Spleen (tissue), 11 donors: ENCODE results near the gene SFMBT1. TPM values are rescaled to one million over a fixed set of nuclear protein-coding genes. Genes with fewer than 3 reads are reported as not detected.

Experiments used
- DNase-seq: peaks from one replicate; pipeline ENCODE4 v3.0.0-alpha.2; 2020
- H3K27ac ChIP-seq, 8 donors: fragments of 200-600 bp; sonication (generic) in 7 of 8; 1 replicate in 4 of 8; 2 replicates in 4 of 8; pipeline versions ENCODE4 v1.5.0 to v1.8.0; 2016 to 2021; ENCODE audit warnings: inconsistent platforms in 4 of 8, mild to moderate bottlenecking in 4 of 8, moderate library complexity in 1 of 8
- H3K27me3 ChIP-seq, 7 donors: fragments of 200-600 bp; sonication (generic) in 6 of 7; replicated peaks in 1 of 7; 1 replicate in 4 of 7; 2 replicates in 3 of 7; pipeline versions ENCODE4 v1.5.0 to v1.8.0; 2016 to 2021; ENCODE audit warnings: inconsistent platforms in 3 of 7, mild to moderate bottlenecking in 1 of 7
- H3K36me3 ChIP-seq, 6 donors: fragments of 200-600 bp; sonication (generic) in 5 of 6; 1 replicate in 4 of 6; 2 replicates in 2 of 6; pipeline versions ENCODE4 v1.5.0 to v1.8.0; 2016 to 2021; ENCODE audit warnings: inconsistent platforms in 2 of 6
- H3K4me1 ChIP-seq, 6 donors: fragments of 200-600 bp; sonication (generic) in 5 of 6; 1 replicate in 3 of 6; 2 replicates in 3 of 6; pipeline versions ENCODE4 v1.5.0 to v1.8.0; 2016 to 2021; ENCODE audit warnings: inconsistent platforms in 3 of 6
- H3K4me3 ChIP-seq, 8 donors: fragments of 200-600 bp; sonication (generic) in 7 of 8; 1 replicate in 4 of 8; 2 replicates in 4 of 8; pipeline versions ENCODE4 v1.5.0 to v1.8.0; 2016 to 2021; ENCODE audit warnings: inconsistent platforms in 4 of 8, mild to moderate bottlenecking in 4 of 8, moderate library complexity in 2 of 8
- H3K9me3 ChIP-seq, 8 donors: fragments of 200-600 bp; sonication (generic) in 7 of 8; 1 replicate in 4 of 8; 2 replicates in 4 of 8; pipeline versions ENCODE4 v1.5.0 to v1.8.0; 2016 to 2021; ENCODE audit warnings: inconsistent platforms in 4 of 8
- CTCF ChIP-seq, 11 experiments: fragments of 200-600 bp in 7 of 11; fragments of 450-650 bp in 4 of 11; sonication (generic) in 4 of 11; IDR thresholded peaks in 8 of 11; conservative IDR thresholded peaks in 3 of 11; 1 replicate in 7 of 11; 2 replicates in 4 of 11; pipeline versions ENCODE4 v1.4.0 to v1.8.0; 2016 to 2021; ENCODE audit warnings: antibody characterized with exemption in 11 of 11, inconsistent platforms in 4 of 11, mild to moderate bottlenecking in 1 of 11
- POLR2A ChIP-seq, 3 donors: fragments of 450-650 bp; IDR thresholded peaks; one replicate each; pipeline ENCODE4 v1.5.1; 2017; ENCODE audit warnings: antibody characterized with exemption in 3 of 3, mild to moderate bottlenecking in 1 of 3
- POLR2AphosphoS5 ChIP-seq, 3 donors: sonication (generic); formaldehyde crosslinking; IDR thresholded peaks; one replicate each; pipeline ENCODE4 v1.5.1; 2017; ENCODE audit warnings: antibody characterized with exemption in 3 of 3
- WGBS, 5 donors: extraction: QIAGEN DNeasy Blood & Tissue Kit in 3 of 5; methylation state at CpG; one replicate each; pipeline versions ENCODE4 v1.1.5 to v1.1.7; 2013 to 2018; 5-methylcytosine and 5-hydroxymethylcytosine counted together
- intact Hi-C: fragments of 100-400 bp; cut with DNase I; formaldehyde crosslinking; loops from one replicate; pipeline ENCODE4 v1.15.0; 2023; ENCODE audit warnings: low total_unique reads
- polyA plus RNA-seq, 3 donors: library from polyadenylated mRNA; stranded (reverse); fragments of 200-250 nt; gene quantifications; one replicate each; pipeline ENCODE4 v1.2.1, GENCODE V29; 2013
- total RNA-seq, 7 donors: library from RNA; depleted of rRNA in 3 of 7; stranded (reverse); fragments of >200 nt in 3 of 7; fragmentation: NEBNext Ultra II Directional in 4 of 7; extraction: Animal tissue kit (Norgen Biotek cat#: 25700) in 4 of 7; gene quantifications; one replicate each; pipeline versions ENCODE4 v1.1.0 to v1.2.1, GENCODE V29; 2016 to 2021
- donor health status: healthy with polysubstance abuse.
- donor health status: DM: no; HTN: no; CAD: no; lungs with moderate emphysema.
- donor health status: DM: no; HTN: no; CAD: no.
- donor health status: Bipolar disorder and iron deficiency.
- donor health status: healthy.
- donor health status: DM: no; HTN: no; CAD: no.
- donor health status: DM: yes; HTN: yes; CAD: no.

SFMBT1 gene
- total and polyA plus RNA-seq, 10 donors: 3.0 to 24.9 (median 12.3) TPM

DNA sequence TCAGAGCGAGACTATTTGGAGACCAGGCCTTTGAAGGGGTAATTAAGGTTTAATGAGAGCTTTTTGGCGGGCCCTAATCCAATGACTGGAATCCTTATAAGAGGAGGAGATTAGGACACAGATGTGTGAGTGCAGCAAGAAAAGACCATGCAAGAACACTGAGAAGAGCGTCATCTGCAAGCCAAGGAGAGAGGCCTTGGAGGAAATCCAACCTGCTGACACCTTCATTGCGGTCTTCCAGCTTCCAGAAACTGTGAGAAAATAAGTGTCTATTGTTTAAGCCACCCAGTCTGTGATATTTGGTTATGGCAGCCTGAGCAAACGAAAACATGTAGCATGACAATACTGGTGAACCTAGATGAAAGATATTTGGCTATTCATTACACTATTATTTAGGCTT is 188.0 kb downstream of the SFMBT1 start:
- intact Hi-C loops: no loop called here
- Histone ChIP-seq H3K27ac (no peak overlapping the region), H3K4me3 (no peak overlapping the region), H3K9me3 (no peaks in the 10 kb centered on the region), H3K4me1 (no peaks in the 10 kb centered on the region), H3K27me3 (no peaks in the 10 kb centered on the region), H3K36me3 (peaks cover 0 to 69% (median 10%) of the 10 kb centered on the region in 6 donors)
- no peak for DNase-seq
- 85 to 99% (median 96%) methylated on average over 5 of the region's 5 CpGs for WGBS, 5 donors
- TF ChIP-seq CTCF (IDR thresholded peaks at IDR 0.05 in 8 of 11, conservative IDR thresholded peaks at IDR 0.05 in 3 of 11) (no peak), POLR2AphosphoS5 (IDR thresholded peaks at IDR 0.05) (no peak), POLR2A (IDR thresholded peaks at IDR 0.05) (no peak)

GRCh38 chr3:52857133-52857532 is 188.7 kb downstream of the SFMBT1 start:
- peak; percentile 1 for DNase-seq
- WGBS, 5 donors: 88 to 94% (median 90%) methylated on average over 3 of the region's 3 CpGs
- H3K4me1 ChIP-seq: no peaks in the 10 kb centered on the region
- intact Hi-C loops: no loop called here
- peaks cover 0 to 72% (median 14%) of the 10 kb centered on the region in 6 donors for H3K36me3 ChIP-seq
- H3K27me3 ChIP-seq: no peaks in the 10 kb centered on the region
- H3K4me3 ChIP-seq: no peak overlapping the region
- TF ChIP-seq POLR2AphosphoS5 (IDR thresholded peaks at IDR 0.05): no peak
- no peak for TF ChIP-seq CTCF (IDR thresholded peaks at IDR 0.05 in 8 of 11, conservative IDR thresholded peaks at IDR 0.05 in 3 of 11)
- TF ChIP-seq POLR2A (IDR thresholded peaks at IDR 0.05): no peak
- H3K27ac ChIP-seq: no peak overlapping the region
- no peaks in the 10 kb centered on the region for H3K9me3 ChIP-seq

DNA sequence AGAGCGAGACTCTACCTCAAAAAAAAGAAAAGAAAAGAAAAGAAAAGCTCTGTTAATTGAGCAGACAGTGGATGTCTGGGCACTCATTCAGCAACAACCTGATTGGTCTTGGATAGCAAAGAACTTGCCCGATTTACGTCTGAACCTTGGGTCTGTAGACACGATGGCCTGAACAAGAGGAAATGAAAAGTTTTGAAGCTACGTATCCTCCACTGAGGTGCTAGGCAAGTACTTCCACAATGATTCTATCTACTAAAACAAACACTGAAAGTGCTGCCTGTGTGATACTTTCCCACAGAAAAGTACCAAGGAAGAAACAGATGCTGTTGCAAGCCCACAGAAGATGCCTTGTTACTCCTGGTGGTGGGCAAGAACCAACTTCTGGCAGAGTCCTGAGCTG is 189.2 kb downstream of the SFMBT1 start:
- WGBS, 5 donors: 76 to 85% (median 80%) methylated on average over 5 of the region's 5 CpGs
- no peaks in the 10 kb centered on the region for H3K27me3 ChIP-seq
- H3K9me3 ChIP-seq: no peaks in the 10 kb centered on the region
- DNase-seq: no peak
- H3K4me3 ChIP-seq: no peak overlapping the region
- intact Hi-C loops: no loop called here
- H3K27ac ChIP-seq: no peak overlapping the region
- peaks cover 0 to 74% (median 19%) of the 10 kb centered on the region in 6 donors for H3K36me3 ChIP-seq
- TF ChIP-seq POLR2AphosphoS5 (IDR thresholded peaks at IDR 0.05) (no peak), POLR2A (IDR thresholded peaks at IDR 0.05) (no peak), CTCF (IDR thresholded peaks at IDR 0.05 in 8 of 11, conservative IDR thresholded peaks at IDR 0.05 in 3 of 11) (no peak)
- no peaks in the 10 kb centered on the region for H3K4me1 ChIP-seq

- DNase-seq: no peak
- H3K36me3 ChIP-seq: peaks cover 0 to 85% (median 40%) of the 10 kb centered on the region in 6 donors
- whole genome bisulfite sequencing, 5 donors: 92 to 100% (median 97%) methylated on average over 2 of the region's 2 CpGs
Observed at GRCh38 chr3:52854013-52854412, 191.9 kb downstream of the SFMBT1 start.

More at GRCh38 chr3:52854013-52854412, 191.9 kb downstream of the SFMBT1 start:
- TF ChIP-seq POLR2A (IDR thresholded peaks at IDR 0.05) (no peak), CTCF (IDR thresholded peaks at IDR 0.05 in 8 of 11, conservative IDR thresholded peaks at IDR 0.05 in 3 of 11) (no peak), POLR2AphosphoS5 (IDR thresholded peaks at IDR 0.05) (no peak)
- Histone ChIP-seq H3K9me3 (no peaks in the 10 kb centered on the region), H3K4me1 (no peaks in the 10 kb centered on the region), H3K27me3 (no peaks in the 10 kb centered on the region), H3K27ac (no peak overlapping the region), H3K4me3 (no peak overlapping the region)
- intact Hi-C loops: no loop called here

Other genes with a start within 250 kb of the SFMBT1 start
- gene ITIH4, start 215.4 kb downstream of the SFMBT1 start, total RNA-seq: 10 to 100 TPM in 6 of 7 donors, 1 to 10 TPM in 1; 9.9 to 27.4 (median 20.1) TPM
- 10 to 100 TPM; 10.4 to 54.2 (median 30.3) TPM for gene ITIH4, start 215.4 kb downstream of the SFMBT1 start, polyA plus RNA-seq
- 1 to 10 TPM in 5 of 7 donors, not detected in 2; 2.5 to 6.8 (median 3.4) TPM for gene MUSTN1, start 211.1 kb downstream of the SFMBT1 start, total RNA-seq
- gene MUSTN1, start 211.1 kb downstream of the SFMBT1 start, polyA plus RNA-seq: 10 to 100 TPM; 10.0 to 17.8 (median 16.1) TPM
- gene STIMATE, start 148.5 kb downstream of the SFMBT1 start, total RNA-seq: 10 to 100 TPM; 20.3 to 65.6 (median 40.6) TPM
- gene STIMATE, start 148.5 kb downstream of the SFMBT1 start, polyA plus RNA-seq: 10 to 100 TPM in 1 of 3 donors, 1 to 10 TPM in 2; 4.0 to 12.8 (median 5.5) TPM
- 10 to 100 TPM; 12.1 to 25.6 (median 17.8) TPM for gene RFT1, start 84.4 kb upstream of the SFMBT1 start, total RNA-seq
- gene RFT1, start 84.4 kb upstream of the SFMBT1 start, polyA plus RNA-seq: 1 to 10 TPM; 6.0 to 8.9 (median 8.1) TPM
- 100 to 1,000 TPM in 1 of 7 donors, 10 to 100 TPM in 6; 42.7 to 100 (median 59.6) TPM for gene PRKCD, start 115.1 kb upstream of the SFMBT1 start, total RNA-seq
- gene PRKCD, start 115.1 kb upstream of the SFMBT1 start, polyA plus RNA-seq: 10 to 100 TPM; 22.2 to 50.0 (median 31.9) TPM
- gene TKT, start 209.9 kb upstream of the SFMBT1 start, total RNA-seq: 100 to 1,000 TPM; 253 to 490 (median 287) TPM
- gene TKT, start 209.9 kb upstream of the SFMBT1 start, polyA plus RNA-seq: 100 to 1,000 TPM; 110 to 195 (median 137) TPM